Endothelial cell of umbilical vein (primary cell): Measurements from ENCODE around the gene AGT. TPM values are rescaled to one million over a fixed set of nuclear protein-coding genes. Genes with fewer than 3 reads are reported as not detected.

Experiments used
- BruUV-seq: library from RNA; stranded (reverse); fragments of 400-500 nt; replicated peaks from 2 replicates; lab custom pipeline; 2021; lab: Mats Ljungman, UMichigan
- CTCF ChIA-PET: fragments of 300-600, 350-600 bp; sonication (Branson Sonifier 250); formaldehyde crosslinking; loops from one replicate; lab custom pipeline; 2021; ENCODE audit warnings: antibody characterized with exemption, inconsistent platforms; lab: Charles Lee
- POLR2A ChIA-PET: fragments of 300-600, 350-600 bp; sonication (Branson Sonifier 250); formaldehyde crosslinking; loops from one replicate; lab custom pipeline; 2021; ENCODE audit warnings: antibody characterized with exemption, inconsistent platforms; lab: Charles Lee
- DNase-seq: peaks from one replicate; pipeline ENCODE4 v3.0.0-alpha.2; 2011; ENCODE audit warnings: low read depth, low spot score
- FAIRE-seq: peaks from 2 replicates; lab custom pipeline; 2011; peaks lifted over from hg19 to GRCh38; lab: Jason Lieb, UNC
- H2AFZ ChIP-seq: 2 replicates; pipeline ENCODE4 v1.6.0; 2012; ENCODE audit warnings: low read depth, low read length, control low read depth, inconsistent platforms
- H3K27ac ChIP-seq: 2 replicates; pipeline ENCODE4 v1.5.1; 2011; ENCODE audit warnings: low read depth, mild to moderate bottlenecking, control low read depth, low read length, moderate library complexity; ENCODE audit not compliant: insufficient read depth
- H3K27me3 ChIP-seq, 2 experiments: 2 replicates each; pipeline versions ENCODE4 v1.6.0 to v1.6.1; 2011; ENCODE audit warnings: low read length in 2 of 2, mixed read lengths in 1 of 2; ENCODE audit not compliant: control insufficient read depth in 2 of 2, insufficient read depth in 2 of 2
- H3K36me3 ChIP-seq, 2 experiments: 2 replicates in 1 of 2; 3 replicates in 1 of 2; pipeline ENCODE4 v1.5.1; 2011; ENCODE audit warnings: low read length in 2 of 2, mild to moderate bottlenecking in 1 of 2, moderate library complexity in 1 of 2; ENCODE audit not compliant: control insufficient read depth in 2 of 2, insufficient read depth in 2 of 2; ENCODE audit errors: extremely low read depth in 1 of 2
- H3K4me1 ChIP-seq: 3 replicates; pipeline ENCODE4 v1.5.1; 2011; ENCODE audit warnings: mild to moderate bottlenecking, low read length; ENCODE audit not compliant: control insufficient read depth, insufficient read depth; ENCODE audit errors: extremely low read depth
- H3K4me2 ChIP-seq: 2 replicates; pipeline ENCODE4 v1.6.1; 2011; ENCODE audit warnings: low read length, control low read depth, mixed read lengths; ENCODE audit not compliant: insufficient read depth
- H3K4me3 ChIP-seq, 3 experiments: fragments of 200-600 bp in 1 of 3; sonication (generic), shearing (Covaris generic) in 1 of 3; replicated peaks in 1 of 3; 2 replicates each; pipeline ENCODE4 v1.5.1; 2011 to 2016; ENCODE audit warnings: control low read depth in 3 of 3, low read length in 3 of 3, mild to moderate bottlenecking in 2 of 3, inconsistent platforms in 1 of 3, low read depth in 1 of 3, moderate library complexity in 1 of 3; ENCODE audit not compliant: insufficient read depth in 1 of 3
- H3K79me2 ChIP-seq: 2 replicates; pipeline ENCODE4 v1.6.0; 2012; ENCODE audit warnings: low read length, inconsistent platforms; ENCODE audit not compliant: control insufficient read depth, insufficient read depth
- H3K9ac ChIP-seq: replicated peaks from 2 replicates; pipeline ENCODE3; 2011; ENCODE audit warnings: low read length, control low read depth; ENCODE audit not compliant: insufficient read depth; ENCODE audit errors: extremely low read depth
- H3K9me1 ChIP-seq: replicated peaks from 3 replicates; pipeline ENCODE4 v1.6.0; 2011; ENCODE audit warnings: mild to moderate bottlenecking, low read length; ENCODE audit not compliant: control insufficient read depth, insufficient read depth; ENCODE audit errors: extremely low read depth
- H3K9me3 ChIP-seq: replicated peaks from 2 replicates; pipeline ENCODE4 v1.5.1; 2012; ENCODE audit warnings: low read length, inconsistent platforms; ENCODE audit not compliant: control insufficient read depth, insufficient read depth
- H4K20me1 ChIP-seq: replicated peaks from 2 replicates; pipeline ENCODE3; 2011; ENCODE audit warnings: mild to moderate bottlenecking, low read length; ENCODE audit not compliant: control insufficient read depth, insufficient read depth; ENCODE audit errors: extremely low read depth
- EZH2 ChIP-seq: IDR thresholded peaks from 2 replicates; pipeline ENCODE4 v1.6.1; 2012; ENCODE audit warnings: borderline replicate concordance, low read depth, mild to moderate bottlenecking, moderate library complexity, low read length, inconsistent platforms; ENCODE audit not compliant: severe bottlenecking
- JUN ChIP-seq: IDR thresholded peaks from 2 replicates; pipeline ENCODE4 v1.6.1; 2011; ENCODE audit warnings: borderline replicate concordance, low read depth; ENCODE audit not compliant: insufficient read length, insufficient read depth
- MYC ChIP-seq: IDR thresholded peaks from one replicate; pipeline ENCODE4 v1.6.1; 2011; ENCODE audit warnings: mild to moderate bottlenecking, low read depth, low read length
- POLR2AphosphoS5 ChIP-seq: IDR thresholded peaks from 2 replicates; pipeline ENCODE4 v1.6.1; 2012; ENCODE audit warnings: low read depth, mild to moderate bottlenecking, control low read depth, low read length, moderate library complexity; ENCODE audit not compliant: insufficient read depth
- dilution Hi-C: fragments of 300-500 bp; cut with MboI; formaldehyde crosslinking; loops from one replicate; pipeline ENCODE4 v1.15.0; 2019; ENCODE audit warnings: low sequenced_read_pairs; ENCODE audit not compliant: extremely low pct_ligation_motif_present
- intact Hi-C: fragments of 100-400 bp; cut with micrococcal nuclease; formaldehyde crosslinking; loops from one replicate; pipeline ENCODE4 v1.10.0; 2022
- polyA plus RNA-seq, 4 experiments: library from polyadenylated mRNA; depleted of rRNA in 3 of 4; stranded (reverse) in 3 of 4; unstranded in 1 of 4; fragments of >200 nt; gene quantifications; 2 replicates each; pipeline versions ENCODE4 v1.2.1 to v1.2.3, GENCODE V29; 2011 to 2012; ENCODE audit warnings: missing spikeins in 1 of 4
- total RNA-seq: library from RNA; stranded (reverse); gene quantifications from 2 replicates; pipeline ENCODE4 v1.2.3, GENCODE V29; 2021
- TF ChIP-seq, protein P1 (sequence below): IDR thresholded peaks from 2 replicates; pipeline ENCODE4 v1.6.1; 2011; ENCODE audit not compliant: insufficient read depth, insufficient read length
- TF ChIP-seq, protein P2 (sequence below), 2 donors: IDR thresholded peaks; 1 replicate in 1 of 2; 2 replicates in 1 of 2; pipeline ENCODE4 v1.5.1; 2011; ENCODE audit warnings: low read length in 2 of 2, mild to moderate bottlenecking in 2 of 2, moderate library complexity in 2 of 2, control low read depth in 1 of 2, inconsistent platforms in 1 of 2, low read depth in 1 of 2; ENCODE audit not compliant: insufficient read depth in 1 of 2; ENCODE audit errors: extremely low read depth in 1 of 2

The AGT gene
- total and polyA plus RNA-seq, 2 donors (not counting 3 experiments of a cell fraction or from before 2014, with no cell fraction given) = not detected

DNA sequence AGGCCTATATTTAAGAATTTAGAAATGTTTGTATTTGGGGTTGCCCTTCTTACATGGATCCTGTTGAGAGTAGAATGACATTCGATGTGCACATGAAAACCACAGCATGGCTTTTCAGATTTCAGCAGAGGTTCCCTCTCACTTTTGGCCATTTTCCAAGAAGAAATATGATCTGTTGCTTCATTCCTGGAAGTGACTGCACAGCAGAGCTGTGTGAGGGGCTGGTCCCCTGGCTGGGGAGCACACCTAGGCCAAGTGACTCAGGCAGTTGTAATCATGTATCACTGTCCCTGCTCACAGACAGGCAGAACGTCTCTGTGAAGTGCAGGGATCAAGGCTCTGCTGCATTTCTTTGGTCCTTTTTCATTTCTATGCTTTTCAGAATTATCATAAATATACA lies 32.3 kb downstream of the AGT start:
- POLR2A ChIA-PET = no interaction called here
- intact Hi-C loops (no loop called here), dilution Hi-C loops (no loop called here)
- Histone ChIP-seq H3K9me3 (no peaks in the 10 kb centered on the region), H2AFZ (no peak overlapping the region), H3K36me3 (peaks cover 0 to 10% of the 10 kb centered on the region in 2 experiments), H3K79me2 (no peaks in the 10 kb centered on the region), H3K27ac (no peak overlapping the region), H3K9me1 (no peaks in the 10 kb centered on the region), H3K4me3 (no peak overlapping the region), H3K4me2 (no peak overlapping the region), H3K9ac (no peak overlapping the region), H4K20me1 (no peaks in the 10 kb centered on the region), H3K27me3 (no peaks in the 10 kb centered on the region), H3K4me1 (peaks cover 4% of the 10 kb centered on the region)
- no TSS peak for BruUV-seq
- TF ChIP-seq POLR2AphosphoS5 = no peak
- TF ChIP-seq, protein P1, sequence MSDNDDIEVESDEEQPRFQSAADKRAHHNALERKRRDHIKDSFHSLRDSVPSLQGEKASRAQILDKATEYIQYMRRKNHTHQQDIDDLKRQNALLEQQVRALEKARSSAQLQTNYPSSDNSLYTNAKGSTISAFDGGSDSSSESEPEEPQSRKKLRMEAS = no peak
- no peak for TF ChIP-seq EZH2
- no peak for TF ChIP-seq MYC
- TF ChIP-seq, protein P2, sequence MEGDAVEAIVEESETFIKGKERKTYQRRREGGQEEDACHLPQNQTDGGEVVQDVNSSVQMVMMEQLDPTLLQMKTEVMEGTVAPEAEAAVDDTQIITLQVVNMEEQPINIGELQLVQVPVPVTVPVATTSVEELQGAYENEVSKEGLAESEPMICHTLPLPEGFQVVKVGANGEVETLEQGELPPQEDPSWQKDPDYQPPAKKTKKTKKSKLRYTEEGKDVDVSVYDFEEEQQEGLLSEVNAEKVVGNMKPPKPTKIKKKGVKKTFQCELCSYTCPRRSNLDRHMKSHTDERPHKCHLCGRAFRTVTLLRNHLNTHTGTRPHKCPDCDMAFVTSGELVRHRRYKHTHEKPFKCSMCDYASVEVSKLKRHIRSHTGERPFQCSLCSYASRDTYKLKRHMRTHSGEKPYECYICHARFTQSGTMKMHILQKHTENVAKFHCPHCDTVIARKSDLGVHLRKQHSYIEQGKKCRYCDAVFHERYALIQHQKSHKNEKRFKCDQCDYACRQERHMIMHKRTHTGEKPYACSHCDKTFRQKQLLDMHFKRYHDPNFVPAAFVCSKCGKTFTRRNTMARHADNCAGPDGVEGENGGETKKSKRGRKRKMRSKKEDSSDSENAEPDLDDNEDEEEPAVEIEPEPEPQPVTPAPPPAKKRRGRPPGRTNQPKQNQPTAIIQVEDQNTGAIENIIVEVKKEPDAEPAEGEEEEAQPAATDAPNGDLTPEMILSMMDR (IDR thresholded peaks at IDR 0.05; ENCODE audit: extremely low read depth in 1 of 2, insufficient read depth in 1 of 2, low read depth in 1 of 2, low read length in 2 of 2) = no peak
- TF ChIP-seq JUN = no peak
- CTCF ChIA-PET = interaction anchor here (1.2 kb wide), 1 partner anchor 11 kb away, joined by 3 read pairs; no protein-coding TSS in a partner anchor
- DNase-seq (peak; percentile 58), FAIRE-seq (no peak)
